Measurements from ENCODE around the gene DONSON. TPM values are rescaled to one million over a fixed set of nuclear protein-coding genes. Genes with fewer than 3 reads are reported as not detected.

Gene DONSON
- total and polyA plus RNA-seq, 9 of the 15 experiments (the other 6 are each of a cell fraction or from before 2014, with no cell fraction given) = 26.7 to 124 (median 62.6) TPM

DNA sequence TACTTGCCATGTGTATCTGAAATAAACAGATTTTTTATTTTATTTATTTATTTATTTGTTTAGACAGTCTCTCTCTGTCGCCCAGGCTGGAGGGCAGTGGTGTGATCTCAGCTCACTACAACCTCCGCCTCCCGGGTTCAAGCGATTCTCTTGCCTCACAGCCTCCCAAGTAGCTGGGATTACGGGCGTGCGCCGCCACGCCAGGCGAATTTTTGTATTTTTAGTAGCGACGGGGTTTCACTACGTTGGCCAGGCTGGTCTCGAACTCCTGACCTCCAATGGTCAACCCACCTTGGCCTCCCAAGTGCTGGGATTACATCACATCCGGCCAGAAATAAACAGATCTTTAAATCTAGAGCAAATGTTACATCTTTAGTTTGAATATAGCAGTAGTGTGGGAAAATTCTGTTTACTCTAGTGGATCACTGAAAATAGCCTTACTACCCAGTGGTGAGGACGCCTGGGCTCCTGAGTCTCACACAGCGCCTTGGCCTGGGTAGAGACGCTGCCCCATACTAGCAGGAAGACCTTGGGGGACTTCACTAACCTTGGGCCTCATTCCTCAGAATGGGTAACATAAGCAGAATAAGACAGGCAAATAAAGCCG lies 47.3 kb downstream of the DONSON start (continued):
- TF ChIP-seq, protein P1, sequence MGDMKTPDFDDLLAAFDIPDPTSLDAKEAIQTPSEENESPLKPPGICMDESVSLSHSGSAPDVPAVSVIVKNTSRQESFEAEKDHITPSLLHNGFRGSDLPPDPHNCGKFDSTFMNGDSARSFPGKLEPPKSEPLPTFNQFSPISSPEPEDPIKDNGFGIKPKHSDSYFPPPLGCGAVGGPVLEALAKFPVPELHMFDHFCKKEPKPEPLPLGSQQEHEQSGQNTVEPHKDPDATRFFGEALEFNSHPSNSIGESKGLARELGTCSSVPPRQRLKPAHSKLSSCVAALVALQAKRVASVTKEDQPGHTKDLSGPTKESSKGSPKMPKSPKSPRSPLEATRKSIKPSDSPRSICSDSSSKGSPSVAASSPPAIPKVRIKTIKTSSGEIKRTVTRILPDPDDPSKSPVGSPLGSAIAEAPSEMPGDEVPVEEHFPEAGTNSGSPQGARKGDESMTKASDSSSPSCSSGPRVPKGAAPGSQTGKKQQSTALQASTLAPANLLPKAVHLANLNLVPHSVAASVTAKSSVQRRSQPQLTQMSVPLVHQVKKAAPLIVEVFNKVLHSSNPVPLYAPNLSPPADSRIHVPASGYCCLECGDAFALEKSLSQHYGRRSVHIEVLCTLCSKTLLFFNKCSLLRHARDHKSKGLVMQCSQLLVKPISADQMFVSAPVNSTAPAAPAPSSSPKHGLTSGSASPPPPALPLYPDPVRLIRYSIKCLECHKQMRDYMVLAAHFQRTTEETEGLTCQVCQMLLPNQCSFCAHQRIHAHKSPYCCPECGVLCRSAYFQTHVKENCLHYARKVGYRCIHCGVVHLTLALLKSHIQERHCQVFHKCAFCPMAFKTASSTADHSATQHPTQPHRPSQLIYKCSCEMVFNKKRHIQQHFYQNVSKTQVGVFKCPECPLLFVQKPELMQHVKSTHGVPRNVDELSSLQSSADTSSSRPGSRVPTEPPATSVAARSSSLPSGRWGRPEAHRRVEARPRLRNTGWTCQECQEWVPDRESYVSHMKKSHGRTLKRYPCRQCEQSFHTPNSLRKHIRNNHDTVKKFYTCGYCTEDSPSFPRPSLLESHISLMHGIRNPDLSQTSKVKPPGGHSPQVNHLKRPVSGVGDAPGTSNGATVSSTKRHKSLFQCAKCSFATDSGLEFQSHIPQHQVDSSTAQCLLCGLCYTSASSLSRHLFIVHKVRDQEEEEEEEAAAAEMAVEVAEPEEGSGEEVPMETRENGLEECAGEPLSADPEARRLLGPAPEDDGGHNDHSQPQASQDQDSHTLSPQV (IDR thresholded peaks at IDR 0.05) = no peak
- TF ChIP-seq PCBP1 (IDR thresholded peaks at IDR 0.05; ENCODE audit: low read depth, low read length, poor library complexity, severe bottlenecking) (no peak), TAF15 (IDR thresholded peaks at IDR 0.05; ENCODE audit: low read depth, low read length) (no peak), ZNF668 (CRISPR knock-in tag; IDR thresholded peaks at IDR 0.05) (0 out of 2 replicates have a peak, but pooled peaks have one; percentile 71), PHB2 (IDR thresholded peaks at IDR 0.05; ENCODE audit: low read depth) (no peak), HDAC2 (IDR thresholded peaks at IDR 0.05) (0 out of 2 replicates have a peak, but pooled peaks have one; percentile 12), NFE2L1 (tag; IDR thresholded peaks at IDR 0.05; ENCODE audit: borderline replicate concordance, low read depth) (no peak), PRMT5 (CRISPR knock-in tag; IDR thresholded peaks at IDR 0.05) (no peak), ATF1 (CRISPR knock-in tag; IDR thresholded peaks at IDR 0.05) (no peak), ATF1 (tag; IDR thresholded peaks at IDR 0.05) (peak; percentile 41), SMARCE1 (IDR thresholded peaks at IDR 0.05) (no peak), MYBL2 (IDR thresholded peaks at IDR 0.05; ENCODE audit: low read depth) (no peak), MYBL2 (CRISPR knock-in tag; IDR thresholded peaks at IDR 0.05; ENCODE audit: borderline replicate concordance) (no peak), ZNF766 (CRISPR knock-in tag; conservative IDR thresholded peaks at IDR 0.05) (no peak), CBX2 (IDR thresholded peaks at IDR 0.05; ENCODE audit: insufficient read depth, low read length, poor library complexity, severe bottlenecking) (no peak)
- TF ChIP-seq, protein P2, sequence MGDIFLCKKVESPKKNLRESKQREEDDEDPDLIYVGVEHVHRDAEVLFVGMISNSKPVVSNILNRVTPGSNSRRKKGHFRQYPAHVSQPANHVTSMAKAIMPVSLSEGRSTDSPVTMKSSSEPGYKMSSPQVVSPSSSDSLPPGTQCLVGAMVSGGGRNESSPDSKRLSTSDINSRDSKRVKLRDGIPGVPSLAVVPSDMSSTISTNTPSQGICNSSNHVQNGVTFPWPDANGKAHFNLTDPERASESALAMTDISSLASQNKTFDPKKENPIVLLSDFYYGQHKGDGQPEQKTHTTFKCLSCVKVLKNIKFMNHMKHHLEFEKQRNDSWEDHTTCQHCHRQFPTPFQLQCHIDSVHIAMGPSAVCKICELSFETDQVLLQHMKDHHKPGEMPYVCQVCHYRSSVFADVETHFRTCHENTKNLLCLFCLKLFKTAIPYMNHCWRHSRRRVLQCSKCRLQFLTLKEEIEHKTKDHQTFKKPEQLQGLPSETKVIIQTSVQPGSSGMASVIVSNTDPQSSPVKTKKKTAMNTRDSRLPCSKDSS (IDR thresholded peaks at IDR 0.05; ENCODE audit: low read depth, partially characterized antibody) = no peak
- TF ChIP-seq, protein P3, sequence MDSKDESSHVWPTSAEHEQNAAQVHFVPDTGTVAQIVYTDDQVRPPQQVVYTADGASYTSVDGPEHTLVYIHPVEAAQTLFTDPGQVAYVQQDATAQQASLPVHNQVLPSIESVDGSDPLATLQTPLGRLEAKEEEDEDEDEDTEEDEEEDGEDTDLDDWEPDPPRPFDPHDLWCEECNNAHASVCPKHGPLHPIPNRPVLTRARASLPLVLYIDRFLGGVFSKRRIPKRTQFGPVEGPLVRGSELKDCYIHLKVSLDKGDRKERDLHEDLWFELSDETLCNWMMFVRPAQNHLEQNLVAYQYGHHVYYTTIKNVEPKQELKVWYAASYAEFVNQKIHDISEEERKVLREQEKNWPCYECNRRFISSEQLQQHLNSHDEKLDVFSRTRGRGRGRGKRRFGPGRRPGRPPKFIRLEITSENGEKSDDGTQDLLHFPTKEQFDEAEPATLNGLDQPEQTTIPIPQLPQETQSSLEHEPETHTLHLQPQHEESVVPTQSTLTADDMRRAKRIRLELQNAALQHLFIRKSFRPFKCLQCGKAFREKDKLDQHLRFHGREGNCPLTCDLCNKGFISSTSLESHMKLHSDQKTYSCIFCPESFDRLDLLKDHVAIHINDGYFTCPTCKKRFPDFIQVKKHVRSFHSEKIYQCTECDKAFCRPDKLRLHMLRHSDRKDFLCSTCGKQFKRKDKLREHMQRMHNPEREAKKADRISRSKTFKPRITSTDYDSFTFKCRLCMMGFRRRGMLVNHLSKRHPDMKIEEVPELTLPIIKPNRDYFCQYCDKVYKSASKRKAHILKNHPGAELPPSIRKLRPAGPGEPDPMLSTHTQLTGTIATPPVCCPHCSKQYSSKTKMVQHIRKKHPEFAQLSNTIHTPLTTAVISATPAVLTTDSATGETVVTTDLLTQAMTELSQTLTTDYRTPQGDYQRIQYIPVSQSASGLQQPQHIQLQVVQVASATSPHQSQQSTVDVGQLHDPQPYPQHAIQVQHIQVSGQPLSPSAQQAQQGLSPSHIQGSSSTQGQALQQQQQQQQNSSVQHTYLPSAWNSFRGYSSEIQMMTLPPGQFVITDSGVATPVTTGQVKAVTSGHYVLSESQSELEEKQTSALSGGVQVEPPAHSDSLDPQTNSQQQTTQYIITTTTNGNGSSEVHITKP (IDR thresholded peaks at IDR 0.05; ENCODE audit: partially characterized antibody) = no peak
- TF ChIP-seq, protein P4, sequence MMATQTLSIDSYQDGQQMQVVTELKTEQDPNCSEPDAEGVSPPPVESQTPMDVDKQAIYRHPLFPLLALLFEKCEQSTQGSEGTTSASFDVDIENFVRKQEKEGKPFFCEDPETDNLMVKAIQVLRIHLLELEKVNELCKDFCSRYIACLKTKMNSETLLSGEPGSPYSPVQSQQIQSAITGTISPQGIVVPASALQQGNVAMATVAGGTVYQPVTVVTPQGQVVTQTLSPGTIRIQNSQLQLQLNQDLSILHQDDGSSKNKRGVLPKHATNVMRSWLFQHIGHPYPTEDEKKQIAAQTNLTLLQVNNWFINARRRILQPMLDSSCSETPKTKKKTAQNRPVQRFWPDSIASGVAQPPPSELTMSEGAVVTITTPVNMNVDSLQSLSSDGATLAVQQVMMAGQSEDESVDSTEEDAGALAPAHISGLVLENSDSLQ (IDR thresholded peaks at IDR 0.05) = no peak
